Body of pancreas (tissue), 4 donors: ENCODE data around the gene FBLN2.

Experiments used
- CTCF ChIP-seq, 7 experiments: fragments of 450-650 bp in 4 of 7; fragments of 200-600 bp in 3 of 7; sonication (generic) in 3 of 7; IDR thresholded peaks; one replicate each; pipeline ENCODE4 v1.5.1; 2016 to 2019; ENCODE audit warnings: antibody characterized with exemption in 7 of 7
- POLR2A ChIP-seq, 3 donors: fragments of 450-650 bp; IDR thresholded peaks; one replicate each; pipeline ENCODE4 v1.6.1; 2016; ENCODE audit warnings: antibody characterized with exemption in 3 of 3, mild to moderate bottlenecking in 2 of 3

- TF ChIP-seq CTCF (IDR thresholded peaks at IDR 0.05) (no peak), POLR2A (IDR thresholded peaks at IDR 0.05) (no peak)
Observed at GRCh38 chr3:13526626-13526949, 22.3 kb upstream of the FBLN2 start.
